ENCODE measurements around the gene MARF1.
"Not testable (repeated sequence)": the region's sequence is repeated elsewhere in the genome, so short reads cannot be mapped to it uniquely, and the experiment has no call there.

Gene MARF1

DNA sequence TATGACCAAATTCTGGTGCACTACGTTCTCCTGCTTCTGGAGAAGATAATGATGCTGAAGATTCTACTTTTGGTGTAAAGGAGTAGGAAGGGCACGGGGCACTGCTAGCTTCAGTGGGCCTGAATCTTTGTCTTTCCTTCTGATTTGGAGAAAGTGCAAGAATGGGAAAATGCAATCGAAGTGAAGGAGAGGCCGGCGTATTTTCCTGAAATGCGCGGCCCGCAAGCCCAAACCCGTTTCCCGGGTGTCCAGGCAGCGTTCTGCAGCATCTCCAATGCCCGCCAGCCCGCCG is 6.7 kb upstream of the MARF1 start:
- H3K27me3 ChIP-seq (ENCODE audit: control insufficient read depth, insufficient read depth, low read length) = no peaks in the 10 kb centered on the region
- peak overlapping the region; percentile 51 for H3K4me3 ChIP-seq (ENCODE audit: low read length)
- no peak overlapping the region for H3K9ac ChIP-seq (ENCODE audit: low read length)
- H3K36me3 ChIP-seq (ENCODE audit: control insufficient read depth, insufficient read depth, low read length) = no peaks in the 10 kb centered on the region
- peaks cover 7% of the 10 kb centered on the region for H3K4me1 ChIP-seq (ENCODE audit: control insufficient read depth, insufficient read depth, low read length)
- H3K27ac ChIP-seq (ENCODE audit: low read depth, low read length) = peak overlapping the region; percentile 38

DNA sequence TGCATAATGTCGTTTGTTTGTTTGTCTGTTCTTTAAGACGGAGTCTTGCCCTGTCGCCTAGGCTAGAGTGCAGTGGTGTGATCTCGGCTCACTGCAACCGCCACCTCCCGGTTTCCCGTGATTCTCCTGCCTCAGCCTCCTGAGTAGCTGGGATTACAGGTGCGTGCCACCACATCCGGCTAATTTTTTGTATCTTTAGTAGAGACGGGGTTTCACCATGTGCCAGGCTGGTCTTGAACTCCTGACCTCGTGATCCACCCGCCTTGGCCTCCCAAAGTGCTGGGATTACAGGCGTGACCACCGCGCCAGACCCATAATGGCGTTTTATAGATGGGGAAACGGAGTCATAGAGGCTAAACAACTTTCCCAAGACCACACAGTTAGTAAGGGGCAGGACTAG is 6.4 kb upstream of the MARF1 start:
- not testable (repeated sequence) for H3K27me3 ChIP-seq (ENCODE audit: control insufficient read depth, insufficient read depth, low read length); H3K36me3 ChIP-seq (ENCODE audit: control insufficient read depth, insufficient read depth, low read length); H3K9ac ChIP-seq (ENCODE audit: low read length); H3K4me1 ChIP-seq (ENCODE audit: control insufficient read depth, insufficient read depth, low read length)
- H3K27ac ChIP-seq (ENCODE audit: low read depth, low read length) = peak overlapping the region; percentile 38
- peak overlapping the region; percentile 51 for H3K4me3 ChIP-seq (ENCODE audit: low read length)

DNA sequence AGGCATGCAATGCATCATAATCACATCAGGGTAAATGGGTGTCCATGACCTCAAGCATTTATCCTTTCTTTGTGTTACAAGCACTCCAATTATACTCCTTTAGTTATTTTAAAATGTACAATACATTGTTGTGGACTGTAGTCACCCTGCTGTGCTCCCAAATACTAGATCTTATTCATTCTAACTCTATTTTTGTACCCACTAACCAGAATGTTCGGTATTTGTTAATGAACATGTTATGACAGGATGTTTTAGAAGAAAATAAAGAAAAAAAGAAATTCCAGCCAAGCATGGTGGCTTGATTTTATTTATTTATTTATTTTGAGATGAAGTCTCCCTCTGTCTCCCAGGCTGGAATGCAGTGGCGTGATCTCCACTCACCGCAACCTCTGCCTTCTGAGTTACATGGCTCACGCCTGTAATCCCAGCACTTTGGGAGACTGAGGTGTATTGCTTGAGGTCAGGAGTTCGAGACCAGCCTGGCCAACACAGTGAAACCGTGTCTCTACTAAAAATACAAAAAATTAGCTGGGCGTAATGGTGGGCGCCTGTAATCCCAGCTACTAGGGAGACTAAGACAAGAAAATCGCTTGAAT is 5.3 kb upstream of the MARF1 start:
- Histone ChIP-seq H3K9ac (ENCODE audit: low read length) (no peak overlapping the region), H3K4me3 (ENCODE audit: low read length) (no peak overlapping the region), H3K4me1 (ENCODE audit: control insufficient read depth, insufficient read depth, low read length) (peaks cover 7% of the 10 kb centered on the region), H3K27me3 (ENCODE audit: control insufficient read depth, insufficient read depth, low read length) (no peaks in the 10 kb centered on the region), H3K27ac (ENCODE audit: low read depth, low read length) (no peak overlapping the region), H3K36me3 (ENCODE audit: control insufficient read depth, insufficient read depth, low read length) (no peaks in the 10 kb centered on the region)

DNA sequence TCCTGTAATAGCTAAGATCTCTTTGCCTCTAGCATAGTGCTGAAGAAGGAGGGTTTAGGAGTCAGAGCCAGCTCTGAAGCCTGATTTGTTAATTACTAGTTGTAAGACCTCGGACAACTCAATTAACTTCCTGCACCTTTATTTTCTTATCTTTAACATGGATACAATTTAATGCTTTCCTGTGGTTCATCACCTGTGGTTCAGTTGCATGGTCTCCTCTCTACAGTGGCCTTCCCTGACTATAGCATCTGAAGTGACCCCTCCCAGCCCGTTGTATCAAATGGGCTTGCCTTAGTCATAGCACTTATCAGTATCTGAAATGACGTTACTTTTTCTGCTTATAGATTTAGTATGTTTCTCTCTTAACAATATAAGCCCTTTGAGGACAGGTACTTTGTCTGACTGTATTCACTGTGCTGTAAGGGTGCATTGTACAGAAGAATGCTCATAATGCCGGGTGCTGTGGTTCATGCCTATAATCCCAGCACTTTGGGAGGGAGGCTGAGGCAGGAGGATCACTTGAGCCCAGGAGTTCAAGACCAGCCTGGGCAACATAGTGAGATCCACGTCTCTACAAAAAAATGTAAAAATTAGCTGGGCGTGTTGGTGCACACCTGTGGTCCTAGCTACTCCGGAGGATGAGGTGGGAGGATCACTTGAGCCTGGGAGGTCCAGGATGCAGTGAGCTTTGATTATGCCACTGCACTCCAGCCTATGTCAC is 4.5 kb upstream of the MARF1 start:
- H3K27ac ChIP-seq (ENCODE audit: low read depth, low read length) = no peak overlapping the region

DNA sequence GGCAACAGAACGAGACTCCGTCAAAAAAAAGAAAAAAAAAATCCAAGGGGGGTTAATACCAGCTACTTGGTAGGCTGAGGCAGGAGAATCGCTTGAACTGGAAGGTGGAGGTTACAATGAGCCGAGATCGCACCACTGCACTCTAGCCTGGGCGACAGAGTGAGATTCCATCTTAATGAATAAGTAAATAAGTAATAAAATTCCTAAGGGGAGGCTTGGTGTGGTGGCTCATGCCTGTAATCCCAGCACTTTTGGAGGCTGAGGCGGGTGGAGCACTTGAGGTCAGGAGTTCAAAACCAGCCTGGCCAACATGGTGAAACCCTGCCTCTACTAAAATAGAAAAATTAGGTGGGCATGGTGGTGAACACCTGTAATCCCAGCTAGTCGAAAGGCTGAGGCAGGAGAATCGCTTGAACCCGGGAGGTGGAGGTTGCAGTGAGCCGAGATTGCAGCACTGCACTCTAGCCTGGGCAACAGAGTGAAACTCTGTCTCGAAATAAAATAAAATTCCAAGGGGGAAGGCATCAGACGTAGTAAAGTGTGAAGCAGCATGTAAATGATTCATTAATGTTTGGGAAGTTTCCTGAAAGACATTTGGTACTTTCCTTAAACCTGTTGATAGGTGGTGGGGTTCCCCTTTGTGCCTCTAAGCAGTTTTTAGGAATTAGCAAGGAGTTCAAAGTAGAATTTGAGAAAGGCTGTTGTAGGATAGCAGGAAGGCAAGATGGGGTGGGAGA is 3.8 kb upstream of the MARF1 start:
- H3K27ac ChIP-seq (ENCODE audit: low read depth, low read length); H3K4me1 ChIP-seq (ENCODE audit: control insufficient read depth, insufficient read depth, low read length); H3K9ac ChIP-seq (ENCODE audit: low read length); H3K36me3 ChIP-seq (ENCODE audit: control insufficient read depth, insufficient read depth, low read length); H3K27me3 ChIP-seq (ENCODE audit: control insufficient read depth, insufficient read depth, low read length); H3K4me3 ChIP-seq (ENCODE audit: low read length): not testable (repeated sequence)

More for the DNA sequence above, 4.5 kb upstream of the MARF1 start:
- H3K4me1 ChIP-seq (ENCODE audit: control insufficient read depth, insufficient read depth, low read length) = peaks cover 4% of the 10 kb centered on the region
- no peak overlapping the region for H3K9ac ChIP-seq (ENCODE audit: low read length)
- H3K4me3 ChIP-seq (ENCODE audit: low read length) = no peak overlapping the region
- no peaks in the 10 kb centered on the region for H3K36me3 ChIP-seq (ENCODE audit: control insufficient read depth, insufficient read depth, low read length)
- no peaks in the 10 kb centered on the region for H3K27me3 ChIP-seq (ENCODE audit: control insufficient read depth, insufficient read depth, low read length)

DNA sequence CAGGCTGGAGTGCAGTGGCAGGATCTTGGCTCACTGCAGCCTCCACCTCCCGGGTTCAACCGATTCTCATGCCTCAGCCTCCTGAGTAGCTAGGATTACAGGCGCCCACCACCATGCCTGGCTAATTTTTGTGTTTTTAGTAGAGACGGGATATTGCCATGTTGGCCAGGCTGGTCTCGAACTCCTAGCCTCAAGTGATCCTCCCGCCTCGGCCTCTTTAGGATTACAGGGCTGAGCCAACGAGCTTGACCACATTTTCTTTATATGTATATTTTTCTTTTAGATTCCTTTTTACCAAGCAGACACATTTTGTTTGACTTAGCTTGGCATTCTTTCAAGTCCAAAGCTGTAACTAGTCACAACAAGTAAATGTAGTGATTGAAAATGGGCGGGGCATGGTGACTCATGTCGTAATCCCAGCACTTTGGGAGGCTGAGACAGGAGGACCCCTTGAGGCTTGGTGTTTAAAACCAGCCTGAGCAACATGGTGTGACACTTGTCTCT is 2.1 kb upstream of the MARF1 start:
- not testable (repeated sequence) for H3K9ac ChIP-seq (ENCODE audit: low read length); H3K4me3 ChIP-seq (ENCODE audit: low read length); H3K27me3 ChIP-seq (ENCODE audit: control insufficient read depth, insufficient read depth, low read length); H3K36me3 ChIP-seq (ENCODE audit: control insufficient read depth, insufficient read depth, low read length); H3K27ac ChIP-seq (ENCODE audit: low read depth, low read length); H3K4me1 ChIP-seq (ENCODE audit: control insufficient read depth, insufficient read depth, low read length)

DNA sequence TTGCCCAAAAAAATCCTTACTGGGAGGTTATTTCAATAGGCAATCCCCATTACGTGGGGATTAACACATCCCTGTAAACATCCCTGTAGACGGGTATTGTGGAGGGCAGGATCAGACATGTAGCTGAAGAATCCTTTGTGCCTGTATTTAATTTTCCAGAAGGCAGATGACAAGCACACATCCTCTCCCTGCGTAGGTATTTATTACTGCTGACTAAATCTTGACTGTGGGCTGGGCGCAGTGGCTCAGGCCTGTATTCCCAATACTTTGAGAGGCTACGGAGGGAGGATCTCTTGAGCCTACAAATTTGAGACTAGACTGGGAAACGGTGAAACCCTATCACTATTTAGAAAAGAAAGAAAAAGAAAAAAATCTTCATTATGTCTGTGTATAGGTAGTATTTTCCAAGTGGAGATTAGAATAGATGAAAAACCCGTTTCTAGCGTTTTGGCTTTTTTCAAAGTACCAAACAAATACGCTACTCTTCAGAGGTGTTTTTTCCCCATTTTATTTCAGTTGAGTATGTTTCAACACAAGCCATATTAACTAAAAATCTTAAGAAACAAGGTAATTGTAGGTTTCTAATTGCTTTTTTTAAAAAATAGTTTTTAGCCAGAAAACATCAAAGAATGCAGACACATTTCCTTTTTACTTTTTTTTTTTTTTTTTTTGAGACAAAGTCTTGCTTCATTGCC is 1.5 kb upstream of the MARF1 start:
- Histone ChIP-seq H3K27ac (ENCODE audit: low read depth, low read length) (no peak overlapping the region), H3K27me3 (ENCODE audit: control insufficient read depth, insufficient read depth, low read length) (no peaks in the 10 kb centered on the region), H3K9ac (ENCODE audit: low read length) (no peak overlapping the region), H3K4me3 (ENCODE audit: low read length) (no peak overlapping the region), H3K36me3 (ENCODE audit: control insufficient read depth, insufficient read depth, low read length) (no peaks in the 10 kb centered on the region), H3K4me1 (ENCODE audit: control insufficient read depth, insufficient read depth, low read length) (peaks cover 6% of the 10 kb centered on the region)

DNA sequence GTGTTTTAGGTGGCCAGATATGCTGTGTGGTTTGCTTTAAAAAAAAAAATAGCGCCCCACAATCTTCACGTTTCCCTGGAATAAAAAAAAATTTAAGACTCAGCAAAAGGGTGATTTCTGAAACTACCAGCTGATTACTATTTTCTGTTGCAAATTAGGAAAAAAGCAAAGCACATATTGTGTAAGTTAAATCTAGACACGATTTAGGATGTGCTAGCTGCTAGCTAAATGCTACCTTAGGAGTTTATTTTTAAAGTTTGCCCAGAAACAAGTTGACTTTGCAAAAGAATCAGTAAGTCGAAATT is 944 bp upstream of the MARF1 start:
- Histone ChIP-seq H3K9ac (ENCODE audit: low read length) (peak overlapping the region; percentile 100), H3K4me3 (ENCODE audit: low read length) (peak overlapping the region; percentile 99), H3K4me1 (ENCODE audit: control insufficient read depth, insufficient read depth, low read length) (peaks cover 6% of the 10 kb centered on the region), H3K27me3 (ENCODE audit: control insufficient read depth, insufficient read depth, low read length) (no peaks in the 10 kb centered on the region), H3K36me3 (ENCODE audit: control insufficient read depth, insufficient read depth, low read length) (no peaks in the 10 kb centered on the region), H3K27ac (ENCODE audit: low read depth, low read length) (peak overlapping the region; percentile 100)

DNA sequence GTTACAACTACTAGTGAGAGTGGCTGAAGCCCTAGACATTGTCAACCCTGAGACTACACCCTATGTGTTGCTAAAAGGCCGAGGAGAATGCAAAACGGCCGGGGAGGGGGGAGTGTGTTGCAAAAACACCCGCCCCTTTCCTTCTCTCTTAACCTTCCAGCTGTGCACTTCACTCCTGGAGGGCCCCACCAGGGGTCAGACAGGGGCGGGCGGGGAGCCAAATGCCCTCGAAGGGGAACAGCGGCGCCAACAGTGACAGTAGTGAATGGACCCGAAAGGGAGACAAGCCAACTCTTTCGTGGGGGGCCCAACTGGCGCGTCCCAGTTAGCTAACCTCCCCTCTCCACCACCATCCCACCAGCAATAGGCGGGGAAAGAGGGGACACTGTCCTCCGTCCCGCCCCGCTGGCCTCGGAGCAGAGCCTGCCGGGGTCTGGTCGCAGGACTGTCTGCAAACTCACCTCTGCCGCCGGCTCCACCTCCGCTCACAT is 352 bp downstream of the MARF1 start:
- peak overlapping the region; percentile 91 for H3K4me3 ChIP-seq (ENCODE audit: low read length)
- H3K27me3 ChIP-seq (ENCODE audit: control insufficient read depth, insufficient read depth, low read length) = no peaks in the 10 kb centered on the region
- H3K9ac ChIP-seq (ENCODE audit: low read length) = peak overlapping the region; percentile 60
- peaks cover 6% of the 10 kb centered on the region for H3K4me1 ChIP-seq (ENCODE audit: control insufficient read depth, insufficient read depth, low read length)
- H3K27ac ChIP-seq (ENCODE audit: low read depth, low read length) = peak overlapping the region; percentile 84
- H3K36me3 ChIP-seq (ENCODE audit: control insufficient read depth, insufficient read depth, low read length) = no peaks in the 10 kb centered on the region

DNA sequence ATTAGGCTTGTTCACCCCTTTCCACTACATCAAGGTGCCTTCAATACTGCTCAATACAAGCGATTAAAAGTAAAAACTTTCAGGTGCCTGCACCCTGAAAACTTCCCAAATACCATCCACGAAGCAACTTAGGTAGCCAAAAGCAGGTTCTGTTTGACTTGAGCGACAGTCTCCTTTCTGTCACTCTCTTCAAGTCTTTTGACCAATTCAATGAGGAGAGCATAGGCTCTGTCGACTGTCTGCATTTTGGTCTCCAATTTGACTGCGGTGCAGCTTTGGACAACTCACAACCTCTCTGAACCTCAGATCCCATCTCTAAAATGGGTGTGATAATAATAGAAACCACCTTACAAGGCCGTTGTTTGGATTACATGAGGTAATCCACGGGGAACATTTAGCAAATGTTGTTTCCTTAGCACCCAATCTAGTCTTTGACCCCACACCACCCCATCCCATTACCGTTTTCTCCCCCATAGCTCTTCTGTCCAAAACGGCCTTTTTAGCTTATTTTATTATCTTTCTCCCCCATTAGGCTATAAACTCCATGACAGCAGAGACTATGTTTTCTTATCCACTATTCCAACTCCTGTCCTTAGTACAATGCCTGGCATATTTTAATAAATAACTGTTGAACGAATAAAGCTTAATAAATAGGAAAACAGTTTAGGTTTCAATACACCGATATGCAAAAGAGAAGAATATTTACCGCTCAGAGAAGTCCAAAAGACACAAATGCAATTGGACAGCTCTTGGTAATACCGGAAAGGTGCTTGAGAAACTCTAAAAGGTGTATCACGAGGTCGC is 999 bp downstream of the MARF1 start:
- Histone ChIP-seq H3K27me3 (ENCODE audit: control insufficient read depth, insufficient read depth, low read length) (no peaks in the 10 kb centered on the region), H3K27ac (ENCODE audit: low read depth, low read length) (peak overlapping the region; percentile 84), H3K4me3 (ENCODE audit: low read length) (peak overlapping the region; percentile 91), H3K9ac (ENCODE audit: low read length) (peak overlapping the region; percentile 19), H3K36me3 (ENCODE audit: control insufficient read depth, insufficient read depth, low read length) (peaks cover 5% of the 10 kb centered on the region), H3K4me1 (ENCODE audit: control insufficient read depth, insufficient read depth, low read length) (peaks cover 6% of the 10 kb centered on the region)

DNA sequence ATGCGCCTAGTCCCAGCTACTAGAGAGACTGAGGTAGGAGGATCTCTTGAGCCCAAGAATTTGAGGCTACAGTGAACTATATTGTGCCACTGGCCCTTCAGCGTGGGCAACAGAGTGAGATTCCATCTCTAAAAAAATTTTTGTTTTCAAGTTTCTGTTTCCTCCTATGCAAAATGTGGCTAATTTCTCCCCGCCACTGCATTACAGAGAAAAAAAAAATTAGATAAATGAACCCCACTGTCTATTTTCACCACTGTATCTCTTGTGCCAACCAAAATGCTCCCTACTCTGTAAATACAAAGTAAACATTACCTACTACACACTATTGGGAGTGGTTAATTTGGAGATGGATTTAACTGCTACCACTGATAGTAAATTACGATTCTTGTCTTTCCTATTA is 2.0 kb downstream of the MARF1 start:
- Histone ChIP-seq H3K4me3 (ENCODE audit: low read length) (no peak overlapping the region), H3K27me3 (ENCODE audit: control insufficient read depth, insufficient read depth, low read length) (no peaks in the 10 kb centered on the region), H3K36me3 (ENCODE audit: control insufficient read depth, insufficient read depth, low read length) (peaks cover 9% of the 10 kb centered on the region), H3K4me1 (ENCODE audit: control insufficient read depth, insufficient read depth, low read length) (peaks cover 6% of the 10 kb centered on the region), H3K9ac (ENCODE audit: low read length) (no peak overlapping the region), H3K27ac (ENCODE audit: low read depth, low read length) (no peak overlapping the region)

Data from rectal smooth muscle tissue (tissue), 1 donor.